Activated CD4-positive, CD25-positive, alpha-beta regulatory T cell (primary cell): Measurements from ENCODE around the gene SCN8A.
"Not testable (repeated sequence)": the region's sequence is repeated elsewhere in the genome, so short reads cannot be mapped to it uniquely, and the experiment has no call there.

Experiments
- DNase-seq, 4 experiments: peaks; one replicate each; lab custom pipeline; 2025; lab: John Stamatoyannopoulos, UW

The SCN8A gene

GRCh38 chr12:51622564-51622963, 31.5 kb downstream of the SCN8A start:
- no peak for DNase-seq

- no peak for DNase-seq
Measured at GRCh38 chr12:51625370-51625769, 34.3 kb downstream of the SCN8A start.

GRCh38 chr12:51626115-51626514, 35.1 kb downstream of the SCN8A start:
- no peak for DNase-seq

GRCh38 chr12:51626629-51627028, 35.6 kb downstream of the SCN8A start:
- DNase-seq: no peak

GRCh38 chr12:51630256-51630880, 39.3 kb downstream of the SCN8A start:
- DNase-seq: no peak

- no peak for DNase-seq
Measured at GRCh38 chr12:51630986-51631385, 40.0 kb downstream of the SCN8A start.

GRCh38 chr12:51631591-51631990, 40.6 kb downstream of the SCN8A start:
- DNase-seq: no peak

GRCh38 chr12:51632623-51633022, 41.6 kb downstream of the SCN8A start:
- DNase-seq: no peak

GRCh38 chr12:51635346-51635745, 44.3 kb downstream of the SCN8A start:
- DNase-seq: no peak

- no peak for DNase-seq
Measured at GRCh38 chr12:51636581-51636980, 45.5 kb downstream of the SCN8A start.

GRCh38 chr12:51636986-51637385, 46.0 kb downstream of the SCN8A start:
- DNase-seq: no peak

GRCh38 chr12:51639361-51639760, 48.3 kb downstream of the SCN8A start:
- DNase-seq: no peak

- no peak for DNase-seq
Measured at GRCh38 chr12:51642286-51642685, 51.3 kb downstream of the SCN8A start.

GRCh38 chr12:51643951-51644350, 52.9 kb downstream of the SCN8A start:
- DNase-seq: no peak

GRCh38 chr12:51644691-51645090, 53.7 kb downstream of the SCN8A start:
- not testable (repeated sequence) for DNase-seq

GRCh38 chr12:51645961-51646360, 54.9 kb downstream of the SCN8A start:
- no peak for DNase-seq

- no peak for DNase-seq
Measured at GRCh38 chr12:51647647-51648046, 56.6 kb downstream of the SCN8A start.

- DNase-seq: no peak
Measured at GRCh38 chr12:51653431-51653830, 62.4 kb downstream of the SCN8A start.

- no peak for DNase-seq
Measured at GRCh38 chr12:51661199-51661598, 70.2 kb downstream of the SCN8A start.

- DNase-seq: no peak
Measured at GRCh38 chr12:51661836-51662235, 70.8 kb downstream of the SCN8A start.

- no peak for DNase-seq
Measured at GRCh38 chr12:51662728-51663154, 71.7 kb downstream of the SCN8A start.

GRCh38 chr12:51663390-51663789, 72.4 kb downstream of the SCN8A start:
- no peak for DNase-seq

GRCh38 chr12:51666696-51667095, 75.7 kb downstream of the SCN8A start:
- no peak for DNase-seq

- no peak for DNase-seq
Measured at GRCh38 chr12:51667269-51667668, 76.2 kb downstream of the SCN8A start.
